GM23338 (cell line): Measurements from ENCODE around the gene DIS3L. TPM values are rescaled to one million over a fixed set of nuclear protein-coding genes. Genes with fewer than 3 reads are reported as not detected.
"Not testable (repeated sequence)": the region's sequence is repeated elsewhere in the genome, so short reads cannot be mapped to it uniquely, and the experiment has no call there.

ENCODE experiments used
- ATAC-seq: fragments of 200-7000 bp; cut with Tn5 transposase; 3 replicates; pipeline ENCODE4 v1.9.1; 2020
- DNase-seq: peaks from one replicate; pipeline ENCODE4 v3.0.0-alpha.2; 2015; ENCODE audit warnings: low spot score
- H2AFZ ChIP-seq: fragments of 200-600 bp; sonication (generic); 2 replicates; pipeline ENCODE4 v1.8.0; 2016; ENCODE audit warnings: antibody characterized with exemption, mild to moderate bottlenecking, moderate library complexity
- H3F3A ChIP-seq: fragments of 200-600 bp; sonication (generic); replicated peaks from 2 replicates; pipeline ENCODE4 v1.8.0; 2017; ENCODE audit warnings: antibody characterized with exemption, mixed run types, low read depth
- H3K27ac ChIP-seq: fragments of 200-600 bp; sonication (generic); 2 replicates; pipeline ENCODE4 v1.6.1; 2016; ENCODE audit warnings: low read depth
- H3K27me3 ChIP-seq: fragments of 200-600 bp; sonication (generic); 2 replicates; pipeline ENCODE4 v1.8.0; 2016; ENCODE audit warnings: mild to moderate bottlenecking, mixed run types, moderate library complexity; ENCODE audit not compliant: insufficient read depth
- H3K36me3 ChIP-seq: fragments of 200-600 bp; sonication (generic); 2 replicates; pipeline ENCODE4 v1.8.0; 2016; ENCODE audit warnings: mild to moderate bottlenecking; ENCODE audit not compliant: insufficient read depth
- H3K4me1 ChIP-seq: fragments of 200-600 bp; sonication (generic); 2 replicates; pipeline ENCODE4 v1.8.0; 2016; ENCODE audit warnings: mild to moderate bottlenecking, moderate library complexity; ENCODE audit not compliant: insufficient read depth
- H3K4me2 ChIP-seq: fragments of 200-600 bp; sonication (generic); 2 replicates; pipeline ENCODE4 v1.7.1; 2017; ENCODE audit warnings: mixed run types
- H3K4me3 ChIP-seq: fragments of 200-600 bp; sonication (generic); 2 replicates; pipeline ENCODE4 v1.6.1; 2016; ENCODE audit warnings: mixed run types
- H3K79me2 ChIP-seq: fragments of 200-600 bp; sonication (generic); replicated peaks from 2 replicates; pipeline ENCODE4 v1.8.0; 2017; ENCODE audit warnings: mild to moderate bottlenecking; ENCODE audit not compliant: insufficient read depth
- H3K9me2 ChIP-seq: fragments of 200-600 bp; sonication (generic); 2 replicates; pipeline ENCODE4 v1.8.0; 2017; ENCODE audit not compliant: insufficient read depth
- H4K20me1 ChIP-seq: fragments of 200-600 bp; sonication (generic); replicated peaks from 2 replicates; pipeline ENCODE4 v1.8.0; 2017; ENCODE audit warnings: mild to moderate bottlenecking; ENCODE audit not compliant: insufficient read depth
- H3K27ac Mint-ChIP-seq: 2 replicates; pipeline ENCODE4 v1.8.0; 2020; ENCODE audit warnings: inconsistent platforms, mild to moderate bottlenecking, moderate library complexity, mixed read lengths
- H3K27me3 Mint-ChIP-seq: 3 replicates; pipeline ENCODE4 v1.8.0; 2022; ENCODE audit warnings: low read depth, mild to moderate bottlenecking, moderate library complexity, mixed read lengths, inconsistent platforms; ENCODE audit not compliant: insufficient read depth, poor library complexity
- H3K36me3 Mint-ChIP-seq: 3 replicates; pipeline ENCODE4 v1.8.0; 2021; ENCODE audit warnings: low read depth, mild to moderate bottlenecking, inconsistent platforms, moderate library complexity, mixed read lengths
- H3K4me1 Mint-ChIP-seq: 3 replicates; pipeline ENCODE4 v1.8.0; 2020; ENCODE audit warnings: mild to moderate bottlenecking, inconsistent platforms, mixed read lengths
- H3K4me3 Mint-ChIP-seq: 3 replicates; pipeline ENCODE4 v1.8.0; 2021; ENCODE audit warnings: moderate library complexity, mild to moderate bottlenecking, inconsistent platforms, mixed read lengths
- H3K9me3 Mint-ChIP-seq: 3 replicates; pipeline ENCODE4 v1.8.0; 2020; ENCODE audit warnings: moderate library complexity, mild to moderate bottlenecking, inconsistent platforms, mixed read lengths
- polyA plus RNA-seq: library from polyadenylated mRNA; unstranded; fragments of >200 nt; fragmentation: Nextera tagmentation; extraction: Ambion mirVana; gene quantifications from 2 replicates; pipeline ENCODE4 v1.2.1, GENCODE V29; 2016
- small RNA-seq: library from RNA; depleted of rRNA; stranded (forward); fragments of <200 nt; gene quantifications from one replicate; pipeline ENCODE3, GENCODE V24; 2014; ENCODE audit warnings: low replicate concordance
- total RNA-seq: library from RNA; depleted of rRNA; stranded (reverse); fragments of >200 nt; shearing (Covaris generic); gene quantifications from 2 replicates; pipeline ENCODE4 v1.2.3, GENCODE V29; 2014; rRNA removed

The DIS3L gene
- total and polyA plus RNA-seq, 2 experiments from 2014 or later = 8.9 to 21.8 TPM

- H3K4me3 Mint-ChIP-seq, H3K27ac ChIP-seq, H3K27ac Mint-ChIP-seq: not testable (repeated sequence)
Observed at GRCh38 chr15:66381376-66381775, 88.0 kb downstream of the DIS3L start.

More at GRCh38 chr15:66381376-66381775, 88.0 kb downstream of the DIS3L start:
- H3K27me3 Mint-ChIP-seq, H3K27me3 ChIP-seq, H4K20me1 ChIP-seq, H3K36me3 ChIP-seq, DNase-seq, H3K4me1 Mint-ChIP-seq, H3K4me2 ChIP-seq, H3K36me3 Mint-ChIP-seq, H3K79me2 ChIP-seq, H3F3A ChIP-seq, ATAC-seq, H3K9me3 Mint-ChIP-seq, H2AFZ ChIP-seq, H3K9me2 ChIP-seq, H3K4me1 ChIP-seq, H3K4me3 ChIP-seq: not testable (repeated sequence)

Small RNA genes within 50 kb of the gene (small RNA-seq; reads per million reads assigned to genes)
- gene RF00019 = not detected
- gene SCARNA14 = 3.5 reads per million, percentile 90 among the genes with 10 or more reads in this experiment

Other genes starting within 250 kb of the DIS3L start
- 1.3 and 2.4 TPM in 2 replicates for gene MEGF11, start 39.8 kb upstream of the DIS3L start, total RNA-seq
- 1.1 and 1.9 TPM in 2 replicates for gene MEGF11, start 39.8 kb upstream of the DIS3L start, polyA plus RNA-seq
- gene TIPIN, start 63.1 kb downstream of the DIS3L start, total RNA-seq = 25.3 and 39.0 TPM in 2 replicates
- gene TIPIN, start 63.1 kb downstream of the DIS3L start, polyA plus RNA-seq = 32.7 and 39.1 TPM in 2 replicates
- gene MAP2K1, start 93.3 kb downstream of the DIS3L start, total RNA-seq = 68.5 and 73.9 TPM in 2 replicates
- 40.2 and 42.0 TPM in 2 replicates for gene MAP2K1, start 93.3 kb downstream of the DIS3L start, polyA plus RNA-seq
- gene SNAPC5, start 204.2 kb downstream of the DIS3L start, total RNA-seq = 17.4 and 21.2 TPM in 2 replicates
- gene SNAPC5, start 204.2 kb downstream of the DIS3L start, polyA plus RNA-seq = 41.1 and 43.2 TPM in 2 replicates
- 4,842 and 6,082 TPM in 2 replicates for gene RPL4, start 211.3 kb downstream of the DIS3L start, total RNA-seq
- gene RPL4, start 211.3 kb downstream of the DIS3L start, polyA plus RNA-seq = 2,989 and 3,203 TPM in 2 replicates
- gene ZWILCH, start 211.8 kb downstream of the DIS3L start, total RNA-seq = 61.5 and 64.1 TPM in 2 replicates
- gene ZWILCH, start 211.8 kb downstream of the DIS3L start, polyA plus RNA-seq = 49.5 and 51.0 TPM in 2 replicates